HG03575 (cell line): ENCODE data around the gene TMEM126B.
"Not testable (repeated sequence)": the region's sequence is repeated elsewhere in the genome, so short reads cannot be mapped to it uniquely, and the experiment has no call there.

Source experiments
- ATAC-seq: cut with Tn5 transposase; IDR thresholded peaks from one replicate; pipeline ENCODE4 v1.9.1; 2021; ENCODE audit not compliant: unreplicated experiment, insufficient number of reproducible peaks, low FRiP score; ENCODE audit errors: extremely low read depth

Gene TMEM126B

GRCh38 chr11:85627998-85628770 lies at the start of gene TMEM126B:
TSS of gene TMEM126B (plus strand) at chr11:85628593. CDS start at chr11:85628608, 15 bp downstream.
- peak; percentile 97 for ATAC-seq

GRCh38 chr11:85582111-85582510 lies 46.3 kb upstream of the TMEM126B start:
- ATAC-seq, result no peak

GRCh38 chr11:85589373-85589772 lies 39.0 kb upstream of the TMEM126B start:
- ATAC-seq, result no peak

- ATAC-seq, result no peak
These were observed 37.4 kb upstream of the TMEM126B start for GRCh38 chr11:85590848-85591483.

GRCh38 chr11:85595285-85595884 lies 33.0 kb upstream of the TMEM126B start:
- peak; percentile 71 for ATAC-seq

- no peak for ATAC-seq
These were observed 31.5 kb upstream of the TMEM126B start for GRCh38 chr11:85596886-85597285.

- ATAC-seq, result no peak
These were observed 29.3 kb upstream of the TMEM126B start for GRCh38 chr11:85599083-85599482.

GRCh38 chr11:85602526-85603213 lies 25.7 kb upstream of the TMEM126B start:
- no peak for ATAC-seq

- ATAC-seq, result no peak
These were observed 25.2 kb upstream of the TMEM126B start for GRCh38 chr11:85603220-85603619.

- ATAC-seq, result not testable (repeated sequence)
These were observed 22.2 kb upstream of the TMEM126B start for GRCh38 chr11:85606237-85606636.

- not testable (repeated sequence) for ATAC-seq
These were observed 19.8 kb upstream of the TMEM126B start for GRCh38 chr11:85608621-85609020.

GRCh38 chr11:85609286-85609685 lies 19.1 kb upstream of the TMEM126B start:
- not testable (repeated sequence) for ATAC-seq

GRCh38 chr11:85611643-85612042 lies 16.8 kb upstream of the TMEM126B start:
- not testable (repeated sequence) for ATAC-seq

GRCh38 chr11:85619499-85619898 lies 8.9 kb upstream of the TMEM126B start:
- no peak for ATAC-seq

GRCh38 chr11:85620256-85620655 lies 8.1 kb upstream of the TMEM126B start:
- ATAC-seq, result no peak

GRCh38 chr11:85626496-85626895 lies 1.9 kb upstream of the TMEM126B start:
- no peak for ATAC-seq

GRCh38 chr11:85627332-85627997 lies 928 bp upstream of the TMEM126B start, which contains the start of gene DLG2:
TSS of gene DLG2 (minus strand) at chr11:85627344.
- no peak for ATAC-seq

- ATAC-seq, result no peak
These were observed 463 bp downstream of the TMEM126B start for GRCh38 chr11:85628771-85629341.

GRCh38 chr11:85634747-85635146 lies 6.4 kb downstream of the TMEM126B start:
- no peak for ATAC-seq
